Liver (tissue), 9 donors: Measurements from ENCODE around the gene SH3D19. TPM values are rescaled to one million over a fixed set of nuclear protein-coding genes. Genes with fewer than 3 reads are reported as not detected.

ENCODE experiments used
- DNase-seq: peaks from one replicate; pipeline ENCODE4 v3.0.0-alpha.2; 2017; ENCODE audit warnings: low spot score
- H3K27ac ChIP-seq, 2 donors: one replicate each; pipeline ENCODE4 v1.7.0; 2013; ENCODE audit warnings: inconsistent platforms in 2 of 2, low read length in 2 of 2, control low read depth in 1 of 2, low read depth in 1 of 2, mild to moderate bottlenecking in 1 of 2
- H3K27me3 ChIP-seq, 4 donors: one replicate each; pipeline versions ENCODE4 v1.6.1 to v1.7.0; 2013; ENCODE audit warnings: low read length in 3 of 4, inconsistent platforms in 1 of 4, mild to moderate bottlenecking in 1 of 4, moderate library complexity in 1 of 4; ENCODE audit not compliant: control insufficient read depth in 4 of 4, insufficient read depth in 4 of 4
- H3K36me3 ChIP-seq, 4 donors: one replicate each; pipeline versions ENCODE4 v1.6.1 to v1.7.0; 2013; ENCODE audit warnings: low read length in 3 of 4, mild to moderate bottlenecking in 3 of 4, low read depth in 1 of 4, moderate library complexity in 1 of 4; ENCODE audit not compliant: control insufficient read depth in 4 of 4, insufficient read depth in 3 of 4
- H3K4me1 ChIP-seq, 4 donors: one replicate each; pipeline versions ENCODE4 v1.6.1 to v1.7.0; 2013; ENCODE audit warnings: low read length in 3 of 4, mild to moderate bottlenecking in 3 of 4, moderate library complexity in 1 of 4; ENCODE audit not compliant: control insufficient read depth in 4 of 4, insufficient read depth in 4 of 4
- H3K4me3 ChIP-seq, 3 donors: one replicate each; pipeline versions ENCODE4 v1.6.1 to v1.7.0; 2013; ENCODE audit warnings: low read length in 3 of 3, control low read depth in 1 of 3, low read depth in 1 of 3, mild to moderate bottlenecking in 1 of 3
- H3K9ac ChIP-seq, 2 donors: one replicate each; pipeline ENCODE4 v1.7.0; 2013; ENCODE audit warnings: low read length in 2 of 2, mild to moderate bottlenecking in 2 of 2, moderate library complexity in 2 of 2, control low read depth in 1 of 2, low read depth in 1 of 2
- H3K9me3 ChIP-seq, 4 donors: one replicate each; pipeline versions ENCODE4 v1.6.1 to v1.7.0; 2013; ENCODE audit warnings: low read length in 3 of 4; ENCODE audit not compliant: control insufficient read depth in 4 of 4
- EGR1 ChIP-seq, 2 donors: IDR thresholded peaks; 2 replicates each; pipeline ENCODE4 v1.6.1; 2016 to 2018; ENCODE audit warnings: antibody characterized with exemption in 2 of 2, low read depth in 2 of 2
- FOXA1 ChIP-seq: IDR thresholded peaks from 2 replicates; pipeline ENCODE4 v1.6.1; 2016; ENCODE audit warnings: antibody characterized with exemption
- FOXA2 ChIP-seq: IDR thresholded peaks from 2 replicates; pipeline ENCODE4 v1.6.1; 2016; ENCODE audit warnings: antibody characterized with exemption
- GABPA ChIP-seq, 2 donors: IDR thresholded peaks in 1 of 2; conservative IDR thresholded peaks in 1 of 2; 2 replicates each; pipeline ENCODE4 v1.6.1; 2016; ENCODE audit warnings: antibody characterized with exemption in 2 of 2, mild to moderate bottlenecking in 1 of 2, moderate library complexity in 1 of 2
- HNF4A ChIP-seq, 2 donors: conservative IDR thresholded peaks; 2 replicates each; pipeline ENCODE4 v1.6.1; 2016; ENCODE audit warnings: antibody characterized with exemption in 2 of 2, mild to moderate bottlenecking in 2 of 2
- HNF4G ChIP-seq: IDR thresholded peaks from 2 replicates; pipeline ENCODE4 v1.6.1; 2016; ENCODE audit warnings: antibody characterized with exemption
- JUND ChIP-seq, 2 donors: IDR thresholded peaks; 2 replicates each; pipeline ENCODE4 v1.6.1; 2016; ENCODE audit warnings: antibody characterized with exemption in 2 of 2
- NR2F2 ChIP-seq: IDR thresholded peaks from 2 replicates; pipeline ENCODE4 v1.6.1; 2016; ENCODE audit warnings: antibody characterized with exemption
- RAD21 ChIP-seq, 2 donors: IDR thresholded peaks; 2 replicates each; pipeline ENCODE4 v1.6.1; 2016; ENCODE audit warnings: antibody characterized with exemption in 2 of 2, mild to moderate bottlenecking in 2 of 2
- RXRA ChIP-seq, 2 donors: IDR thresholded peaks; 2 replicates each; pipeline ENCODE4 v1.6.1; 2017 to 2018; ENCODE audit warnings: antibody characterized with exemption in 2 of 2, mild to moderate bottlenecking in 1 of 2
- SP1 ChIP-seq: IDR thresholded peaks from 2 replicates; pipeline ENCODE4 v1.6.1; 2018; ENCODE audit warnings: antibody characterized with exemption, mild to moderate bottlenecking
- TAF1 ChIP-seq: conservative IDR thresholded peaks from 2 replicates; pipeline ENCODE4 v1.6.1; 2016; ENCODE audit warnings: antibody characterized with exemption, mild to moderate bottlenecking
- YY1 ChIP-seq: IDR thresholded peaks from 2 replicates; pipeline ENCODE4 v1.6.1; 2016; ENCODE audit warnings: antibody characterized with exemption, mild to moderate bottlenecking
- WGBS: extraction: QIAGEN DNeasy Blood & Tissue Kit; methylation state at CpG from one replicate; pipeline ENCODE4 v1.1.7; 2013; 5-methylcytosine and 5-hydroxymethylcytosine counted together
- polyA plus RNA-seq, 2 donors: library from polyadenylated mRNA; stranded (reverse) in 1 of 2; unstranded in 1 of 2; fragments of 200-250 nt in 1 of 2; fragments of >200 nt in 1 of 2; fragmentation: Nextera tagmentation in 1 of 2; extraction: Ambion mirVana in 1 of 2; gene quantifications; one replicate each; pipeline versions ENCODE4 v1.2.1 to v1.2.3, GENCODE V29; 2013 to 2015
- total RNA-seq, 2 donors: library from RNA; depleted of rRNA; stranded (reverse); fragments of >200 nt; gene quantifications; one replicate each; pipeline ENCODE4 v1.2.3, GENCODE V29; 2014
- TF ChIP-seq, protein P1 (sequence below): IDR thresholded peaks from 2 replicates; pipeline ENCODE4 v1.6.1; 2016; ENCODE audit warnings: antibody characterized with exemption
- TF ChIP-seq, protein P2 (sequence below): fragments of 150-350 bp; IDR thresholded peaks from 2 replicates; pipeline ENCODE4 v1.5.1; 2017; ENCODE audit warnings: improper control_type of control experiment, low read depth, low read length; ENCODE audit not compliant: missing input control
- TF ChIP-seq, protein P3 (sequence below): IDR thresholded peaks from 2 replicates; pipeline ENCODE4 v1.6.1; 2016; ENCODE audit warnings: antibody characterized with exemption, mild to moderate bottlenecking
- TF ChIP-seq, protein P4 (sequence below): IDR thresholded peaks from 2 replicates; pipeline ENCODE4 v1.6.1; 2016; ENCODE audit warnings: antibody characterized with exemption
- TF ChIP-seq, protein P5 (sequence below): IDR thresholded peaks from 2 replicates; pipeline ENCODE4 v1.6.1; 2016; ENCODE audit warnings: antibody characterized with exemption
- donor health status: healthy.
- donor health status: healthy.
- donor health status: healthy.
- donor health status: healthy.
- donor health status: healthy.

The SH3D19 gene
- total and polyA plus RNA-seq, 4 donors: 11.0 to 22.2 (median 17.1) TPM

DNA sequence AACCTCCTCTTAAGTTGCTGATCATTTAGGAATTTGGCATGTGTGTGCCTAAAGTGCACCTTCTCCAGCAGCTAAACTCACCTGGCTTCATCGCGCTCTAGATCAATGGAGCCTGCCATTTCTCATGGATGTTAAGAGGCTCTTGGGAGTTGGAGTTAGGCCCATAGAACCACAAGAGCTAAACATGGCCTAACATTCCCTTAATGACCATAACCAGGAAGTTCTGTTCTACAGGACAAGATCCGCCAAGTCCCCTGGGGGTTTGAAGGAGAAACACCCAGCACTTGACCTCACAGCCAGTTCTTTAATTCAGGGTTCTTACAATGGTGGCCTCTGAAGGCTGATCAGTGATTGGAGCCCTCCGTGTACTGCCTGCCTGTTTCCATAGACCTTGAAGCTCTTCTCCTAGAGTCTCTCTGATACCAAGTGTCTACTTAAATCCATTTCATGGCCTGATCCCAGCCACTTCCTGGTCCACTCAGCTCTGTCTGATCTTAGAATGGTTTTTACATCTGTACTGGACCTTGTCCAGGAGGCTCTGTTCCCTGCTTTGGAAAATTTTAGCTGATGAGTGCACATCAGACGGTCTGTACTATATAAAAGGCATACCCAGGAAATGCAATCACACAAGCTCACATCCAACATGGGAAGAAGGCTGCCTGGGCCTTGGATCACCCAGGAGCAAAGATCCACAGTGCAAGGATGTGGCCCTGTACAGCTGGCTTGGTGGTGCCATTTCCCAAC, 180.9 kb downstream of the SH3D19 start:
- H3K9me3 ChIP-seq: no peaks in the 10 kb centered on the region
- no peak overlapping the region for H3K9ac ChIP-seq
- TF ChIP-seq SP1 (no peak), GABPA (IDR thresholded peaks at IDR 0.05 in 1 of 2, conservative IDR thresholded peaks at IDR 0.05 in 1 of 2) (no peak), EGR1 (IDR thresholded peaks at IDR 0.05; ENCODE audit: low read depth in 2 of 2) (no peak)
- TF ChIP-seq, protein P1, sequence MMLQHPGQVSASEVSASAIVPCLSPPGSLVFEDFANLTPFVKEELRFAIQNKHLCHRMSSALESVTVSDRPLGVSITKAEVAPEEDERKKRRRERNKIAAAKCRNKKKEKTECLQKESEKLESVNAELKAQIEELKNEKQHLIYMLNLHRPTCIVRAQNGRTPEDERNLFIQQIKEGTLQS: no peak
- no peak for DNase-seq
- no peak overlapping the region for H3K27ac ChIP-seq
- H3K4me3 ChIP-seq: no peak overlapping the region
- 93% methylated on average over 5 of the region's 5 CpGs for WGBS
- H3K36me3 ChIP-seq: peaks cover 2 to 33% (median 23%) of the 10 kb centered on the region in 4 donors
- peaks cover 0 to 4% (median 0%) of the 10 kb centered on the region in 4 donors for H3K4me1 ChIP-seq
- no peaks in the 10 kb centered on the region for H3K27me3 ChIP-seq

DNA sequence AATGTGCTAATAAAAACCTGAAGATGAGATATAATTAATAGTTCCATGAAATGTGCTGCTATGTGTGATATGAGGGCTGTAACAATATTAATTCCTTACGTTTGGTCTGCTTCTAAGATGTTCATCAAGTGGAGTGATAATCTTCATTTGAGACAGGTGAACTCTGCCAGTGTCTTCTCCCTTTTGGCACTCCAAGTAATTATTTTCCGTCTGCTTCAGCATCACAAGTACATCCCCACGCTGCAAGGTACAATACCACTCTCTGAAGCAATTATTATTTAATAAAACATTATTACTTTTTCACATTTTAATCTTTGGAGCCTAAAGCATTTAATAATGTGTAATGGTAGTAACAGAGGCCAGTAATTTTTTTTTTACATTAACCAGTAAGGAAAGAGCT, 181.6 kb downstream of the SH3D19 start:
- H3K4me1 ChIP-seq: peaks cover 0 to 4% (median 0%) of the 10 kb centered on the region in 4 donors
- H3K4me3 ChIP-seq: no peak overlapping the region
- 99% methylated on average over 3 of the region's 3 CpGs for WGBS
- H3K9ac ChIP-seq: no peak overlapping the region
- H3K27ac ChIP-seq: no peak overlapping the region
- TF ChIP-seq SP1 (no peak), YY1 (no peak), GABPA (IDR thresholded peaks at IDR 0.05 in 1 of 2, conservative IDR thresholded peaks at IDR 0.05 in 1 of 2) (no peak), NR2F2 (no peak), JUND (IDR thresholded peaks at IDR 0.05) (no peak), TAF1 (no peak), HNF4A (conservative IDR thresholded peaks at IDR 0.05) (no peak), RAD21 (IDR thresholded peaks at IDR 0.05) (no peak), FOXA2 (no peak), FOXA1 (no peak), RXRA (IDR thresholded peaks at IDR 0.05) (no peak), EGR1 (IDR thresholded peaks at IDR 0.05; ENCODE audit: low read depth in 2 of 2) (no peak), HNF4G (no peak)
- TF ChIP-seq, protein P2, sequence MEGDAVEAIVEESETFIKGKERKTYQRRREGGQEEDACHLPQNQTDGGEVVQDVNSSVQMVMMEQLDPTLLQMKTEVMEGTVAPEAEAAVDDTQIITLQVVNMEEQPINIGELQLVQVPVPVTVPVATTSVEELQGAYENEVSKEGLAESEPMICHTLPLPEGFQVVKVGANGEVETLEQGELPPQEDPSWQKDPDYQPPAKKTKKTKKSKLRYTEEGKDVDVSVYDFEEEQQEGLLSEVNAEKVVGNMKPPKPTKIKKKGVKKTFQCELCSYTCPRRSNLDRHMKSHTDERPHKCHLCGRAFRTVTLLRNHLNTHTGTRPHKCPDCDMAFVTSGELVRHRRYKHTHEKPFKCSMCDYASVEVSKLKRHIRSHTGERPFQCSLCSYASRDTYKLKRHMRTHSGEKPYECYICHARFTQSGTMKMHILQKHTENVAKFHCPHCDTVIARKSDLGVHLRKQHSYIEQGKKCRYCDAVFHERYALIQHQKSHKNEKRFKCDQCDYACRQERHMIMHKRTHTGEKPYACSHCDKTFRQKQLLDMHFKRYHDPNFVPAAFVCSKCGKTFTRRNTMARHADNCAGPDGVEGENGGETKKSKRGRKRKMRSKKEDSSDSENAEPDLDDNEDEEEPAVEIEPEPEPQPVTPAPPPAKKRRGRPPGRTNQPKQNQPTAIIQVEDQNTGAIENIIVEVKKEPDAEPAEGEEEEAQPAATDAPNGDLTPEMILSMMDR: no peak
- TF ChIP-seq, protein P3, sequence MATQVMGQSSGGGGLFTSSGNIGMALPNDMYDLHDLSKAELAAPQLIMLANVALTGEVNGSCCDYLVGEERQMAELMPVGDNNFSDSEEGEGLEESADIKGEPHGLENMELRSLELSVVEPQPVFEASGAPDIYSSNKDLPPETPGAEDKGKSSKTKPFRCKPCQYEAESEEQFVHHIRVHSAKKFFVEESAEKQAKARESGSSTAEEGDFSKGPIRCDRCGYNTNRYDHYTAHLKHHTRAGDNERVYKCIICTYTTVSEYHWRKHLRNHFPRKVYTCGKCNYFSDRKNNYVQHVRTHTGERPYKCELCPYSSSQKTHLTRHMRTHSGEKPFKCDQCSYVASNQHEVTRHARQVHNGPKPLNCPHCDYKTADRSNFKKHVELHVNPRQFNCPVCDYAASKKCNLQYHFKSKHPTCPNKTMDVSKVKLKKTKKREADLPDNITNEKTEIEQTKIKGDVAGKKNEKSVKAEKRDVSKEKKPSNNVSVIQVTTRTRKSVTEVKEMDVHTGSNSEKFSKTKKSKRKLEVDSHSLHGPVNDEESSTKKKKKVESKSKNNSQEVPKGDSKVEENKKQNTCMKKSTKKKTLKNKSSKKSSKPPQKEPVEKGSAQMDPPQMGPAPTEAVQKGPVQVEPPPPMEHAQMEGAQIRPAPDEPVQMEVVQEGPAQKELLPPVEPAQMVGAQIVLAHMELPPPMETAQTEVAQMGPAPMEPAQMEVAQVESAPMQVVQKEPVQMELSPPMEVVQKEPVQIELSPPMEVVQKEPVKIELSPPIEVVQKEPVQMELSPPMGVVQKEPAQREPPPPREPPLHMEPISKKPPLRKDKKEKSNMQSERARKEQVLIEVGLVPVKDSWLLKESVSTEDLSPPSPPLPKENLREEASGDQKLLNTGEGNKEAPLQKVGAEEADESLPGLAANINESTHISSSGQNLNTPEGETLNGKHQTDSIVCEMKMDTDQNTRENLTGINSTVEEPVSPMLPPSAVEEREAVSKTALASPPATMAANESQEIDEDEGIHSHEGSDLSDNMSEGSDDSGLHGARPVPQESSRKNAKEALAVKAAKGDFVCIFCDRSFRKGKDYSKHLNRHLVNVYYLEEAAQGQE: no peak
- TF ChIP-seq, protein P1: no peak
- TF ChIP-seq, protein P4, sequence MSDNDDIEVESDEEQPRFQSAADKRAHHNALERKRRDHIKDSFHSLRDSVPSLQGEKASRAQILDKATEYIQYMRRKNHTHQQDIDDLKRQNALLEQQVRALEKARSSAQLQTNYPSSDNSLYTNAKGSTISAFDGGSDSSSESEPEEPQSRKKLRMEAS: no peak
- TF ChIP-seq, protein P5, sequence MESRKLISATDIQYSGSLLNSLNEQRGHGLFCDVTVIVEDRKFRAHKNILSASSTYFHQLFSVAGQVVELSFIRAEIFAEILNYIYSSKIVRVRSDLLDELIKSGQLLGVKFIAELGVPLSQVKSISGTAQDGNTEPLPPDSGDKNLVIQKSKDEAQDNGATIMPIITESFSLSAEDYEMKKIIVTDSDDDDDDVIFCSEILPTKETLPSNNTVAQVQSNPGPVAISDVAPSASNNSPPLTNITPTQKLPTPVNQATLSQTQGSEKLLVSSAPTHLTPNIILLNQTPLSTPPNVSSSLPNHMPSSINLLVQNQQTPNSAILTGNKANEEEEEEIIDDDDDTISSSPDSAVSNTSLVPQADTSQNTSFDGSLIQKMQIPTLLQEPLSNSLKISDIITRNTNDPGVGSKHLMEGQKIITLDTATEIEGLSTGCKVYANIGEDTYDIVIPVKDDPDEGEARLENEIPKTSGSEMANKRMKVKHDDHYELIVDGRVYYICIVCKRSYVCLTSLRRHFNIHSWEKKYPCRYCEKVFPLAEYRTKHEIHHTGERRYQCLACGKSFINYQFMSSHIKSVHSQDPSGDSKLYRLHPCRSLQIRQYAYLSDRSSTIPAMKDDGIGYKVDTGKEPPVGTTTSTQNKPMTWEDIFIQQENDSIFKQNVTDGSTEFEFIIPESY: no peak
- H3K27me3 ChIP-seq: no peaks in the 10 kb centered on the region
- peaks cover 2 to 30% (median 23%) of the 10 kb centered on the region in 4 donors for H3K36me3 ChIP-seq
- H3K9me3 ChIP-seq: no peaks in the 10 kb centered on the region
- DNase-seq: no peak
